Mucosa of descending colon (tissue), 3 donors: ENCODE data around the gene SLC25A38. TPM values are rescaled to one million over a fixed set of nuclear protein-coding genes. Genes with fewer than 3 reads are reported as not detected.

Experiments used
- ATAC-seq: fragments of 200-7000 bp; cut with Tn5 transposase; one replicate; pipeline ENCODE4 v1.9.1; 2020; ENCODE audit warnings: mild to moderate bottlenecking, moderate library complexity
- DNase-seq, 3 donors: peaks; one replicate each; pipeline ENCODE4 v3.0.0-alpha.2; 2020
- H3K36me3 ChIP-seq: fragments of 200-600 bp; one replicate; pipeline ENCODE4 v1.8.0; 2021; ENCODE audit warnings: low read depth, mild to moderate bottlenecking
- H3K4me1 ChIP-seq: fragments of 200-600 bp; one replicate; pipeline ENCODE4 v1.8.0; 2021; ENCODE audit warnings: low read depth, mild to moderate bottlenecking
- H3K4me3 ChIP-seq: fragments of 200-600 bp; one replicate; pipeline ENCODE4 v1.8.0; 2021; ENCODE audit warnings: mild to moderate bottlenecking
- H3K9me3 ChIP-seq: fragments of 200-600 bp; one replicate; pipeline ENCODE4 v1.8.0; 2021; ENCODE audit warnings: mild to moderate bottlenecking
- intact Hi-C, 2 donors: fragments of 100-400 bp; cut with DNase I in 1 of 2; cut with micrococcal nuclease in 1 of 2; formaldehyde crosslinking; loops; one replicate each; pipeline versions ENCODE4 v1.11.0 to v1.11.1; 2022; cut with DNase I, micrococcal nuclease
- total RNA-seq, 3 donors: library from RNA; stranded (reverse); fragmentation: NEBNext Ultra II Directional in 2 of 3; extraction: Animal tissue kit (Norgen Biotek cat#: 25700) in 2 of 3; gene quantifications; one replicate each; pipeline versions ENCODE4 v1.2.1 to v1.2.4, GENCODE V29; 2021 to 2023
- TF ChIP-seq, protein P1 (sequence below): fragments of 200-600 bp; IDR thresholded peaks from one replicate; pipeline ENCODE4 v1.8.0; 2022; ENCODE audit warnings: antibody characterized with exemption, mild to moderate bottlenecking
- donor health status: DM: no; HTN: no; CAD: no; lungs with moderate emphysema.
- donor health status: DM: no; HTN: no; CAD: no.
- donor health status: DM: no; HTN: yes; CAD: no.

SLC25A38 gene
- total RNA-seq, 3 donors from 2014 or later = 29.3 to 35.3 (median 34.4) TPM

DNA sequence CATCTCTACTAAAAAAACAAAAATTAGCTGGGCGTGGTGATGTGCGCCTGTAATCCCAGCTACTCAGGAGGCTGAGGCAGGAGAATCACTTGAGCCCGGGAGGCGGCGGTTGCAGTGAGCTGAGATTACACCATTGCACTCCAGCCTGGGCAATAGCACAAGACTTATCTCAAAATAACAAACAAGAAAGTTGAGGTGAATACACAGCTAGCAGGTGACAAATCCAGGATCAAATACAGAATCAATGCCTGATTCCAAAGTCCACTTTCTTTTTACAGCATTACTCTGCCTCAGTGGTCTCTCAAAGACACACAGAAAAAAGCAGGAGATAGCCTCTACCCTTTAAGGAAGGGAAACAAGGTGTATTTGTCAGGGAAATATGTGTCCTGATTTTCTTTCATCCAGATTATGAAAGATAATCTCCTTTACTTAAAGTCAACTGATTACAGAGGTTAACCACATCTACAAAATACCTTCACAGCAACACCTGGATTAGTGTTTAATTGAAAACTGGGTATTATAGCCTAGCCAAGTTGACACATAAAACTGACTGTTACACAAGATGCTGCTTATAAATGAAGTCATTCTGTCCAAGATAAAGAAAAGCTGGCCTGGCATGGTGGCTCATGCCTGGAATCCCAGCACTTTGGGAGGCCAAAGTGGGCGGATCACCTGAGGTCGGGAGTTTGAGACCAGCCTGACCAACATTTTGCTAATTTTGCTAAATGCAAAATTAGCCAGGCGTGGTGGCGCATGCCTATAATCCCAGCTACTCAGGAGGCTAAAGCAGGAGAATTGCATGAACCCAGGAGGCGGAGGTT is 4.0 kb upstream of the SLC25A38 start:
- Histone ChIP-seq H3K4me3 (no peak overlapping the region), H3K36me3 (no peaks in the 10 kb centered on the region), H3K4me1 (peaks cover 9% of the 10 kb centered on the region), H3K9me3 (no peaks in the 10 kb centered on the region)
- intact Hi-C loops = no loop called here
- DNase-seq (no peak), ATAC-seq (no peak)
- TF ChIP-seq, protein P1, sequence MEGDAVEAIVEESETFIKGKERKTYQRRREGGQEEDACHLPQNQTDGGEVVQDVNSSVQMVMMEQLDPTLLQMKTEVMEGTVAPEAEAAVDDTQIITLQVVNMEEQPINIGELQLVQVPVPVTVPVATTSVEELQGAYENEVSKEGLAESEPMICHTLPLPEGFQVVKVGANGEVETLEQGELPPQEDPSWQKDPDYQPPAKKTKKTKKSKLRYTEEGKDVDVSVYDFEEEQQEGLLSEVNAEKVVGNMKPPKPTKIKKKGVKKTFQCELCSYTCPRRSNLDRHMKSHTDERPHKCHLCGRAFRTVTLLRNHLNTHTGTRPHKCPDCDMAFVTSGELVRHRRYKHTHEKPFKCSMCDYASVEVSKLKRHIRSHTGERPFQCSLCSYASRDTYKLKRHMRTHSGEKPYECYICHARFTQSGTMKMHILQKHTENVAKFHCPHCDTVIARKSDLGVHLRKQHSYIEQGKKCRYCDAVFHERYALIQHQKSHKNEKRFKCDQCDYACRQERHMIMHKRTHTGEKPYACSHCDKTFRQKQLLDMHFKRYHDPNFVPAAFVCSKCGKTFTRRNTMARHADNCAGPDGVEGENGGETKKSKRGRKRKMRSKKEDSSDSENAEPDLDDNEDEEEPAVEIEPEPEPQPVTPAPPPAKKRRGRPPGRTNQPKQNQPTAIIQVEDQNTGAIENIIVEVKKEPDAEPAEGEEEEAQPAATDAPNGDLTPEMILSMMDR = no peak

DNA sequence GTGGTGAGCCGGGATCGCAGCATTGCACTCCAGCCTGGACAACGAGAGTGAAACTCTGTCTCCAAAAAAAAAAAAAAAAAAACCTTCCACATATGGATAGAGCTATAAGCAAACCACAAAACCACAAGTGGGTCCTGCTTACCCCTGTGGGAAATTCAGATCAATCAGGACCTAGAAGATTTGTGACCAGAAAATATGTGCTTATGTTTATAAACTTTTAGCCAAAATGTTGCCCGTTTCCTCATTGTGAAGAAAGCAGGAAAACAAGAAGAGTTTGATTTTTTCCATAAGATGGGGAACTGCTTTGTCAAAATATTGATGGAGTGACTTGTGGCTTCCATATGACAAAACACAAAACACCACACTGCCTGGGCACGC is 3.4 kb upstream of the SLC25A38 start:
- no peaks in the 10 kb centered on the region for H3K9me3 ChIP-seq
- no peak overlapping the region for H3K4me3 ChIP-seq
- ATAC-seq = no peak
- intact Hi-C loops = loop anchor here in 1 of 2 donors (10.0 kb wide), 1 partner anchor 85 kb away; no protein-coding TSS in a partner anchor
- peaks cover 13% of the 10 kb centered on the region for H3K4me1 ChIP-seq
- H3K36me3 ChIP-seq = no peaks in the 10 kb centered on the region
- TF ChIP-seq, protein P1 = no peak
- DNase-seq = no peak

DNA sequence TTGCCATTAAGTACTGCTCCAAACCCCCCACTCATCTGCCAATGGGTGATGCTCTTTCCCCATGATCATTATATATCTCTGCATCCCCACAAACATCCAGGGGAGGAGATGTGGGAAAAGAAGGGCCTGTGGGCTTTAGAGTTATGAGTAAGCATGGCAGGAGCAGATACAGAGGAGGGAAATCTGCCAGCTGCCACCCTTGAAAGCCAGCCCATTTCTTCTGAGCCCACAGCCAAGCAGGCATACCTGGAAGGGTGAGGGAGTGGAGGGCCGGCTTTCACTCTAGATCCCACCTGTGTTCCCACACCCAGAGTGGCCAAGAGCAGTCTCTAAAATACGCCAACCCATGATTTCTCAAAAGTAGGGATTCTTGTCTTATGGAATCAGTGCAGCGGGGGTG is 1.7 kb upstream of the SLC25A38 start:
- ATAC-seq = no peak
- TF ChIP-seq, protein P1 = no peak

DNA sequence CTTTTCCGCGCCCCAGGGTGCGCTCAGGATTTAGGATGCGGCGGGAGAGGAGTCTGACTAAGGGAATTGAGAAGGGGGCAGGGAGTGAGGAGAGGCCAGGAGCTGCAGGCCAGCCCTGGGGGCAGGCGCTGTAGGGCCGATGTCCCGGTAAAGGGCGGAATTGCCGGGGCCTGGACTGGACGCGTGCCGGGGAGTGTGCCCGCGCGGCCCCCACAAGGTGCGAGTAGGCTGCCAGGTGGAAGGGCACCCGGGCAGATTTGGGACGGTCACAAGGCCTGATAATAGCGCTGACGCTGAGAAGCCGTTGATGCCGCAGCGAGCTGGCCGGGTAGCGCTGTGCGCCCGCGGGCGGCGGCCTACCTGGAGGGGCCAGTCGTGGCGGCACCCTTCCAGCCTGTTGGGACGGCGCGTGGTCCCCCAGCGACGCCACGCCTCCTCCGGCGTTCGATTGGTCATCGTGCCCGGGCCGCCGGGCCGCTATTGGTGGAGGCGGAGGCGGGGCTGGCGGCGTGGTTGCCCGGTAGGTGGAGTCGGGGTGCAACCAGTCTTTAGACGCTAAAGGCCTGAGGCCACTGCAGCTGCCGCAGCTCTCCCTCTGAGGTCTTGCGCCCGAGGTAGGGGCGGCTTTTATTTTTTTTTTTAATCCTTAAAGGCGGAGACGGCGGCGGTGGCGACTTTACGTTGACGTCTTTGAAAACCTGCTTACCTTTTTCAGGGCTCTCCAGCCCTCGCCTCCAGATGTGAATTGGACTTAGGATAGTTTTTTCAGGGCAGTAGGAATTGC is 903 bp downstream of the SLC25A38 start:
- peak overlapping the region; percentile 56 for H3K4me3 ChIP-seq
- DNase-seq (peak; percentile 98 to 99 (median 98)), ATAC-seq (peak; percentile 94)
- intact Hi-C loops = loop anchor here in 1 of 2 donors (10.0 kb wide), 1 partner anchor 89 kb away; no protein-coding TSS in a partner anchor
- no peaks in the 10 kb centered on the region for H3K36me3 ChIP-seq
- peaks cover 37% of the 10 kb centered on the region for H3K4me1 ChIP-seq
- no peaks in the 10 kb centered on the region for H3K9me3 ChIP-seq
- TF ChIP-seq, protein P1 = no peak

More for the DNA sequence above, 1.7 kb upstream of the SLC25A38 start:
- no peaks in the 10 kb centered on the region for H3K9me3 ChIP-seq
- DNase-seq = no peak
- H3K4me3 ChIP-seq = no peak overlapping the region
- no peaks in the 10 kb centered on the region for H3K36me3 ChIP-seq
- peaks cover 28% of the 10 kb centered on the region for H3K4me1 ChIP-seq
- intact Hi-C loops = loop anchor here in 1 of 2 donors (10.0 kb wide), 1 partner anchor 87 kb away; no protein-coding TSS in a partner anchor

DNA sequence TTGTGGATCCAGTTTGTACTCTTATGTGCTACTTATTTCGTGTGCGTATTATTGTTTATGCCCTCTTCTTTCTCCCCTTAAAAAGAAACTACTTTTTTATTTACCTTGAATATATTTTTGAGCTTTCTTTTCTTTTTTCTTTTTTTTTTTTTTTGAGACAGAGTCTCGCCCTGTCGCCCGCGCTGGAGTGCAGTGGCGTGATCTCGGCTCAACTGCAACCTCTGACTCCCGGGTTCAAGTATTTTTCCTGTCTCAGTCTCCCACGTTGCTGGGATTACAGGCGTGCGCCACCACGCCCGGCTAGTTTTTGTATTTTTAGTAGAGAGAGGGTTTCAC is 1.5 kb downstream of the SLC25A38 start:
- ATAC-seq (no peak), DNase-seq (no peak)
- H3K4me1 ChIP-seq = peaks cover 37% of the 10 kb centered on the region
- peak overlapping the region; percentile 56 for H3K4me3 ChIP-seq
- TF ChIP-seq, protein P1 = no peak
- H3K36me3 ChIP-seq = no peaks in the 10 kb centered on the region
- intact Hi-C loops = loop anchor here in 1 of 2 donors (10.0 kb wide), 1 partner anchor 90 kb away; no protein-coding TSS in a partner anchor
- H3K9me3 ChIP-seq = no peaks in the 10 kb centered on the region
